Measurements from ENCODE around the gene ROBO4.

DNA sequence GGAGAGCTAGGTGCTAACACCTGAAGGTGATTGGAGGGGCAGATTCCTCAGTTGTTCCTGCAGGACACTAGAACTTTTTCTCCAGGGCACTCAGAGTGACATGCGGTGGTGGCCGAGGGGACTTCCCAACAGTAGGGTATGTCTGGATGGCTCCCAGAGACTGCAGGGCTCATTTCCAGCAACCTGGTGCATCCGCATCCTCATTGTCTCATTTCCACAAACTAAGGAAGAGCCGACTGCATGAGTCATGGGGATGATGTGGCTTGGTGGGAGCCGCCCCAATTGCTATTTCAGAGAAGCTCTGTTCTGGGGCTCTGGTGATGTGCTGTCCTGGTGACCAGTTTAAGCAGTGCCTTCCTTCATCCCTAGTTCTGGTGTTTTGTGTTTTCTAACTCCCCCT lies 2.8 kb upstream of the ROBO4 start:
- TF ChIP-seq, protein P1, sequence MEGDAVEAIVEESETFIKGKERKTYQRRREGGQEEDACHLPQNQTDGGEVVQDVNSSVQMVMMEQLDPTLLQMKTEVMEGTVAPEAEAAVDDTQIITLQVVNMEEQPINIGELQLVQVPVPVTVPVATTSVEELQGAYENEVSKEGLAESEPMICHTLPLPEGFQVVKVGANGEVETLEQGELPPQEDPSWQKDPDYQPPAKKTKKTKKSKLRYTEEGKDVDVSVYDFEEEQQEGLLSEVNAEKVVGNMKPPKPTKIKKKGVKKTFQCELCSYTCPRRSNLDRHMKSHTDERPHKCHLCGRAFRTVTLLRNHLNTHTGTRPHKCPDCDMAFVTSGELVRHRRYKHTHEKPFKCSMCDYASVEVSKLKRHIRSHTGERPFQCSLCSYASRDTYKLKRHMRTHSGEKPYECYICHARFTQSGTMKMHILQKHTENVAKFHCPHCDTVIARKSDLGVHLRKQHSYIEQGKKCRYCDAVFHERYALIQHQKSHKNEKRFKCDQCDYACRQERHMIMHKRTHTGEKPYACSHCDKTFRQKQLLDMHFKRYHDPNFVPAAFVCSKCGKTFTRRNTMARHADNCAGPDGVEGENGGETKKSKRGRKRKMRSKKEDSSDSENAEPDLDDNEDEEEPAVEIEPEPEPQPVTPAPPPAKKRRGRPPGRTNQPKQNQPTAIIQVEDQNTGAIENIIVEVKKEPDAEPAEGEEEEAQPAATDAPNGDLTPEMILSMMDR (conservative IDR thresholded peaks at IDR 0.05) = no peak
- no peak for TF ChIP-seq ZFX (IDR thresholded peaks at IDR 0.05)

Measured in C4-2B (cell line).